Esophagus (tissue), 2 donors: ENCODE measurements around the gene HIP1. TPM values are rescaled to one million over a fixed set of nuclear protein-coding genes. Genes with fewer than 3 reads are reported as not detected.

ENCODE experiments used
- polyA plus RNA-seq, 2 donors: library from polyadenylated mRNA; stranded (reverse); fragments of 200-250 nt; gene quantifications; one replicate each; pipeline ENCODE4 v1.2.3, GENCODE V29; 2013
- donor health status: healthy with polysubstance abuse.
- donor health status: Bipolar disorder and iron deficiency.

Gene HIP1
- polyA plus RNA-seq, 2 donors, result 1.8 to 2.2 TPM

Other genes starting within 250 kb of the HIP1 start
- under 1 TPM in 1 of 2 donors, not detected in 1; 0.02 TPM for gene SPDYE5, start 246.6 kb downstream of the HIP1 start, polyA plus RNA-seq
- under 1 TPM; 0.71 to 0.73 TPM for gene CCL26, start 33.3 kb upstream of the HIP1 start, polyA plus RNA-seq
- gene CCL24, start 74.9 kb upstream of the HIP1 start, polyA plus RNA-seq, result under 1 TPM in 1 of 2 donors, not detected in 1; 0.68 TPM
- 10 to 100 TPM; 32.9 to 36.0 TPM for gene RHBDD2, start 140.1 kb upstream of the HIP1 start, polyA plus RNA-seq
- gene POR, start 176.2 kb upstream of the HIP1 start, polyA plus RNA-seq, result 100 to 1,000 TPM in 1 of 2 donors, 10 to 100 TPM in 1; 94.5 to 102 TPM